Activated CD4-positive, alpha-beta memory T cell treated with anti-CD3 and anti-CD28 coated beads for 36 hours (primary cell): Measurements from ENCODE around the gene TBC1D20. TPM values are rescaled to one million over a fixed set of nuclear protein-coding genes. Genes with fewer than 3 reads are reported as not detected.

ENCODE experiments used
- CTCF ChIA-PET: fragments of 350-600 bp; sonication (Branson Sonifier 250); formaldehyde crosslinking; loops from one replicate; lab custom pipeline; 2021; ENCODE audit warnings: antibody characterized with exemption, inconsistent platforms; lab: Charles Lee
- POLR2A ChIA-PET: fragments of 350-600 bp; sonication (Branson Sonifier 250); formaldehyde crosslinking; loops from one replicate; lab custom pipeline; 2021; ENCODE audit warnings: antibody characterized with exemption; lab: Charles Lee
- DNase-seq: peaks from one replicate; pipeline ENCODE4 v3.0.0-alpha.2; 2020
- H3K27ac Mint-ChIP-seq: one replicate; pipeline ENCODE4 v1.8.0; 2021; ENCODE audit warnings: mixed read lengths
- H3K27me3 Mint-ChIP-seq: one replicate; pipeline ENCODE4 v1.8.0; 2021; ENCODE audit warnings: mixed read lengths
- H3K36me3 Mint-ChIP-seq: one replicate; pipeline ENCODE4 v1.8.0; 2021; ENCODE audit warnings: mixed read lengths
- H3K4me1 Mint-ChIP-seq: one replicate; pipeline ENCODE4 v1.8.0; 2021; ENCODE audit warnings: low read depth, mixed read lengths
- H3K4me3 Mint-ChIP-seq: one replicate; pipeline ENCODE4 v1.8.0; 2021; ENCODE audit warnings: mild to moderate bottlenecking, mixed read lengths
- H3K9me3 Mint-ChIP-seq: one replicate; pipeline ENCODE4 v1.8.0; 2021; ENCODE audit warnings: mixed read lengths
- intact Hi-C: fragments of 100-400 bp; cut with micrococcal nuclease; formaldehyde crosslinking; loops from one replicate; pipeline ENCODE4 v1.15.1; 2023
- total RNA-seq, 2 experiments: library from RNA; stranded (reverse); gene quantifications; one replicate each; pipeline ENCODE4 v1.2.3, GENCODE V29; 2021

Gene TBC1D20
- total RNA-seq, 2 experiments from 2014 or later, result 18.8 to 20.4 TPM

DNA sequence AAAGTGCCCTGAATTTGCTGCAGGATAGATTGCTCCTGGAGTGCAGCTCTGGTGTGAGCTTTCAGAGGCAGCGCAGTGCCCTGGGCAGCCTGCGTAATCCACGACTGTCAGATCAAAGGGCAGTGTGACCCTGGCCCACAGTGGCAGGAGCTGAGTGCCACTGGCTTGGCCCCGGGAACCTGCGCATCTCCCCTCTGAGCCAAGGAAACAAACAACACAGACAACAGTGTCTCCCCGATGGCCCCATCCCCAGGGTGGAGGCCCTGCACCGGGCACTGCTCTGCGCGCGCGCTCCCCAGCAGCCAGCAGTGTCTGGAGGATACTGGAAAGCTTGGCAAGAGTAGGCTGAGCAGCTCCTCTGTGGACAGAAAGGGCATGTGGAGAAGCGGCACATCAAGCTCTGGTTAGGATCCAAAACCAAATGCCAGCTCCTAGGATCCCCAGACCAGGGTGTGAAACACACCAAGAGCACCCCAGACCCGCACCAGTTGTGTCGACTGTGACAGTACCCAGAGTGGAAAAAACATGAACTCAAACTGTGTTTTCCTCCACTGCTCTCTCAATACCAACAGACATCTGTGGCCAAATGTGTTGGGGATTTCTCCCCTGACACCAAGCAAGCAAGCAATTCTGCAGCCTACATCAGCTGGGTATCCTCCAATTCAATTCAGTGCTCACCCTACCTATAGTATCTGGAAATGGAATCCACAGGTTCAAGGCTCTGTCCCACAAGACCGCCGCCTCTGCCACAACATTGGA is 27.5 kb downstream of the TBC1D20 start:
- Mint-ChIP-seq H3K36me3 (peaks cover 55% of the 10 kb centered on the region), H3K27me3 (no peaks in the 10 kb centered on the region), H3K9me3 (no peaks in the 10 kb centered on the region), H3K4me3 (no peak overlapping the region), H3K4me1 (peaks cover 66% of the 10 kb centered on the region), H3K27ac (peak overlapping the region; percentile 91)
- DNase-seq, result no peak
- intact Hi-C loops, result loop anchor here (5.0 kb wide), 1 partner anchor 53 kb away; the partner anchor contains the start of gene TRIB3
- ChIA-PET CTCF (interaction anchor here (1.0 to 1.8 kb wide), 4 partner anchors 15 to 80 kb away, joined by 3 to 5 read pairs (median 4); no protein-coding TSS in a partner anchor), POLR2A (interaction anchor here (0.7 kb wide), 1 partner anchor 32 kb away, joined by 3 read pairs; no protein-coding TSS in a partner anchor)

DNA sequence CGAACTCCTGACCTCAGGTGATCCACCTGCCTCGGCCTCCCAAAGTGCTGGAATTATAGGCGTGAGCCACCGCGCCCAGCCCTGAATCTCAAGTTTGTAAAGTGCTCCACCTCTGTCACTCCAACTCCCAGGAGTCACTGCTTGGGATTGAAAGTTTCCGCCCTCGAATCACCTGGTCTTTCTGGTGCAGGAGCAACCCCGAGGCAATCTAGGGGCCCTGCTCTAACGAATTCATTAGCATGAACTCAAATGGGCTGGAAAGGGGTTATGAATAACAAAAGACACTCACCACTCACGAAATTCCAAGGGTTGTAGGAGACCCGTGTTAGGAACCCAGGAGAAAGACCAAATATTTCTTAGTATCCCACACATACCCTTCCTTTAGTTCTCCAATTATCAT is 28.1 kb downstream of the TBC1D20 start:
- intact Hi-C loops, result loop anchor here (5.0 kb wide), 1 partner anchor 52 kb away; the partner anchor contains the start of gene TRIB3
- H3K36me3 Mint-ChIP-seq, result peaks cover 49% of the 10 kb centered on the region
- no peaks in the 10 kb centered on the region for H3K9me3 Mint-ChIP-seq
- ChIA-PET POLR2A (interaction anchor here (0.7 kb wide), 1 partner anchor 31 kb away, joined by 3 read pairs; no protein-coding TSS in a partner anchor), CTCF (no interaction called here)
- no peaks in the 10 kb centered on the region for H3K27me3 Mint-ChIP-seq
- peak overlapping the region; percentile 91 for H3K27ac Mint-ChIP-seq
- H3K4me1 Mint-ChIP-seq, result peaks cover 60% of the 10 kb centered on the region
- peak overlapping the region; percentile 23 for H3K4me3 Mint-ChIP-seq
- no peak for DNase-seq

DNA sequence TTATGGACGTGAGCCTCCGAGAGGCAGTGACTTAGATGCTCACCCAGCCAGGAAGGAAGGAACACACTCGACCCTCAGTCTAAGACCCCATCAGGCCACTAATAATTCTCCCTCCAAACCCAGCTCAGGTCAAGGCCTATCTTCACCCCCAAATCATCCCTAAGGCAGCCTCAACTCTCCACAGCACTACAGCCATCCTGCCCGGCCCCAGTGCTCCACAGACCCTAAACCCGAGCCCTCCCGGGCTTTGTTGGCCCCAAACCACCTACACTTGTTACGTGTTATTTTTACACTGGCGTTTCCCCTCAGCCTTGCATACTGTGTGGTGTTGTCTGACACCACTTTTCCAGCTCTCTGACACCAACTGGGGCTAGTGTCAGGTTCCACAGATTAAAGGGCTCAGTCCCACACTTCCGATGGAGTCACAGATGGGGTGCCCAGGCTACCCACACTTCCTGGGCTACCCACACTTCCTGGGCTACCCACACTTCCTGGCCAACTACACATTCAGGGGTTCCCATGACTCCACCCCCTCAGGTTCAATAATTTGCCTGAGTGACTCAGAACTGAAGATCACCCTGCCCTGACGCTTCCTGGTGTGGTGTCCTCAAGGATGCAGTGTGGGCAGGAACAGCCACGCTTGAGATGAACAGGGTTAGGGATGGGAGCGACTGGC is 28.9 kb downstream of the TBC1D20 start:
- intact Hi-C loops, result loop anchor here (1.0 to 5.0 kb wide), 4 partner anchors 25 to 51 kb away; partner anchors contain the start of genes RBCK1, TBC1D20 and TRIB3
- no peaks in the 10 kb centered on the region for H3K27me3 Mint-ChIP-seq
- CTCF ChIA-PET, result interaction anchor here (1.2 kb wide), 1 partner anchor 78 kb away, joined by 6 read pairs; no protein-coding TSS in a partner anchor
- H3K9me3 Mint-ChIP-seq, result no peaks in the 10 kb centered on the region
- peak overlapping the region; percentile 91 for H3K27ac Mint-ChIP-seq
- H3K4me1 Mint-ChIP-seq, result peaks cover 52% of the 10 kb centered on the region
- H3K36me3 Mint-ChIP-seq, result peaks cover 48% of the 10 kb centered on the region
- POLR2A ChIA-PET, result interaction anchor here (1.2 to 1.9 kb wide), 2 partner anchors 26 to 51 kb away, joined by 3 to 6 read pairs; no protein-coding TSS in a partner anchor
- peak overlapping the region; percentile 14 for H3K4me3 Mint-ChIP-seq
- DNase-seq, result peak; percentile 85

DNA sequence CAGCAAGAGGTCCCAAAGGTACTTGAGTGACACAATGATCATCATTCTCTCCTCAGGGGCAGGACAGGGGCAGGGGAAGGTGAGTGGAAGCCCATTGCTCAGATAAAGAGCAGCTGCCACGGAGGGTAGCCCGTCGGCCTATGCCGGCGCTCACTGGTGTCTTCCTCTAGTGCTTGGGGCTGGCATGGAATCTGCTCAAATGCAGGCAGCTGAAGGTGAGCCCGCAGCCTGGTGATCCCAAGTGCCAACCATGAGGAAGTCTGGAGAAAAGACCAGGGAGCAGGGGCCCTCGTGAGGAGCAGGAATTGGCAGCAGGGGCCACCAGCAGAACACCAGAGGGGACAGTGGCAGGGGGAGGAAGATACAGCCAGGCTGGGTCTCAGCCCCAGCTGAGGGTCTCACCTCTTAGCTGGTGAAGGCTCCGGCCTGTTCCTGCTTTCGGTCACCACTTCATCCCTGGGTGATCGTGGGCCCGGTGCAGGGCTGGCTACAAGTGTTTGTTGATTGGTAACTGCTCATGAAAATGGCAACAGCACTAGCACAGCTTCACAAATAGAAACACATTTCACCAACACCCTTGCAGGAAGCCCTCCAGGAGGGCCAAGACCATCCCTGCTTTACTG is 29.5 kb downstream of the TBC1D20 start:
- POLR2A ChIA-PET, result interaction anchor here (1.2 to 1.9 kb wide), 2 partner anchors 25 to 51 kb away, joined by 3 to 6 read pairs; no protein-coding TSS in a partner anchor
- peaks cover 46% of the 10 kb centered on the region for H3K4me1 Mint-ChIP-seq
- H3K9me3 Mint-ChIP-seq, result no peaks in the 10 kb centered on the region
- CTCF ChIA-PET, result interaction anchor here (1.2 to 1.5 kb wide), 3 partner anchors 13 to 77 kb away, joined by 4 to 6 read pairs (median 5); no protein-coding TSS in a partner anchor
- intact Hi-C loops, result loop anchor here (1.0 to 5.0 kb wide), 4 partner anchors 24 to 50 kb away; partner anchors contain the start of genes RBCK1, TBC1D20 and TRIB3
- H3K36me3 Mint-ChIP-seq, result peaks cover 49% of the 10 kb centered on the region
- no peak for DNase-seq
- no peaks in the 10 kb centered on the region for H3K27me3 Mint-ChIP-seq
- peak overlapping the region; percentile 91 for H3K27ac Mint-ChIP-seq
- peak overlapping the region; percentile 14 for H3K4me3 Mint-ChIP-seq

DNA sequence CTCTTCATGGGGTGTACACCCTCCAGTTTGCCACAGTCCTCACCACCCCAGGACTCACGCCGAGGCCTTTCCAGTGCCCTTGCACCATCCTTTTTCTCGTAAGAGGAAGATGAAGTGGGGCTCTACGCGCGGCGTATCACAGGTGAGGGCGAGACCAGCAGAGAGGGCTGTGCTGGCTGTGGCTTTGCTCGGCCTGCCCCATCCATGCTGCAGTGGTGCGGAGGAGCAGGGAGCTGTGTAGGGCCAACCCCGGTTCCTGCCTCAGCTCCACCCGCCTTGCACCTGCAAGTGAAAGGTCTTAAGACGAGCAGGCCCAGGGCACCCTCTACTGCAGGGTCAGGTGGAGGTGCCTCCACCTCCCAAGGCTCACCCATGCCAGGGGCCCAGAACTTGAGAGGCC is 30.1 kb downstream of the TBC1D20 start:
- no peak for DNase-seq
- CTCF ChIA-PET, result interaction anchor here (0.7 to 1.5 kb wide), 6 partner anchors 14 to 86 kb away, joined by 3 to 10 read pairs (median 4); no protein-coding TSS in a partner anchor

DNA sequence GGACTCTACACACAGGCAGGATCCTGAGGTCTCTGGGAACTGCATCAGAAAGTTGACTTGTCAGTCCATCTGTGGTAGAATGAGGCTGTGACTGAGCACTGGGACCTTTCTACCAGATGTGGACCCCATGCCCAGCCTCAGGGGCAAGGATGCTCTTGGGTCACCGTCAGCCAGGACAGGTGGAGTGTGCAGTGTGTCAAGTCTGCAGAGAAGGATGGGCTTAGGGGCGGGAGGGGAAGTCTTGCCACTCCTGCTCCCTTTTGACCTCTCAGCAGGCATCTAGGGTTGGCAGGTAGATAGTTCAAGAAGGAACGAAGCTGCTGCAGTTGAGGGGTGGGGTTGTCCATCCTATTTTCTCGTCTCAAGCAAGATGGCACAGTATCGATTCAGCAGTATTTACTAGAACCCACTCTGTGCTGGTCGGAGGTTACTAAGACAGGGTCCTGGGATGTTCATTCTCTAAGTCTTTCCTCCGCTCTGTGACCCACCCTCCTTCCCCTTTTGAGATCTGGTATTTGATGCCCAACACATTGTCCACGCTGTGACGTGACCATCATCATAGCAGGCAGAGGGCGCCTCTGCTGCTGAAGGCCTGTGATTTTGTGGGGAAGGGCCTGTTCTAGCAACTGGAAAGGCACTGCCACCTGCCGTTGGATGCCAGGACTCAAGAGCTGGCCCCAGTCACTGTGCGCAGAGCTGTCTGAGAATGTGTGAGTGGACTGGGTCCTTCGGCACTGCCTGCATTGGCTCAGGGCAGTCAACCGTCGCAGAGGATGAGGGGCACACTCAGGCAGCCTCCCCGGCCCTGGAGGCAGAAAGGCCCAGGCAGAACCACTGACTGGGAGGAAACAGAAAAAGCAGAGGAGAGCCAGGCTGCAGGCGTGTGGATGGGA is 31.1 kb downstream of the TBC1D20 start:
- Mint-ChIP-seq H3K4me1 (peaks cover 43% of the 10 kb centered on the region), H3K27me3 (no peaks in the 10 kb centered on the region), H3K9me3 (no peaks in the 10 kb centered on the region), H3K36me3 (peaks cover 39% of the 10 kb centered on the region), H3K4me3 (no peak overlapping the region), H3K27ac (peak overlapping the region; percentile 91)
- peak; percentile 65 for DNase-seq
- CTCF ChIA-PET, result interaction anchor here (0.6 to 1.5 kb wide), 11 partner anchors 8 to 85 kb away, joined by 3 to 10 read pairs (median 4); no protein-coding TSS in a partner anchor
- intact Hi-C loops, result loop anchor here (1.0 to 5.0 kb wide), 2 partner anchors 49 to 77 kb away; partner anchors contain the start of gene TRIB3
- POLR2A ChIA-PET, result interaction anchor here (0.5 to 1.9 kb wide), 2 partner anchors 17 to 49 kb away, joined by 3 to 6 read pairs; no protein-coding TSS in a partner anchor

More for the DNA sequence above, 30.1 kb downstream of the TBC1D20 start:
- POLR2A ChIA-PET, result interaction anchor here (1.2 to 1.9 kb wide), 2 partner anchors 25 to 50 kb away, joined by 3 to 6 read pairs; no protein-coding TSS in a partner anchor
- Mint-ChIP-seq H3K36me3 (peaks cover 45% of the 10 kb centered on the region), H3K27ac (peak overlapping the region; percentile 91), H3K27me3 (no peaks in the 10 kb centered on the region), H3K4me1 (peaks cover 42% of the 10 kb centered on the region), H3K9me3 (no peaks in the 10 kb centered on the region), H3K4me3 (no peak overlapping the region)
- intact Hi-C loops, result loop anchor here (2.0 to 5.0 kb wide), 3 partner anchors 23 to 50 kb away; partner anchors contain the start of genes RBCK1 and TRIB3

DNA sequence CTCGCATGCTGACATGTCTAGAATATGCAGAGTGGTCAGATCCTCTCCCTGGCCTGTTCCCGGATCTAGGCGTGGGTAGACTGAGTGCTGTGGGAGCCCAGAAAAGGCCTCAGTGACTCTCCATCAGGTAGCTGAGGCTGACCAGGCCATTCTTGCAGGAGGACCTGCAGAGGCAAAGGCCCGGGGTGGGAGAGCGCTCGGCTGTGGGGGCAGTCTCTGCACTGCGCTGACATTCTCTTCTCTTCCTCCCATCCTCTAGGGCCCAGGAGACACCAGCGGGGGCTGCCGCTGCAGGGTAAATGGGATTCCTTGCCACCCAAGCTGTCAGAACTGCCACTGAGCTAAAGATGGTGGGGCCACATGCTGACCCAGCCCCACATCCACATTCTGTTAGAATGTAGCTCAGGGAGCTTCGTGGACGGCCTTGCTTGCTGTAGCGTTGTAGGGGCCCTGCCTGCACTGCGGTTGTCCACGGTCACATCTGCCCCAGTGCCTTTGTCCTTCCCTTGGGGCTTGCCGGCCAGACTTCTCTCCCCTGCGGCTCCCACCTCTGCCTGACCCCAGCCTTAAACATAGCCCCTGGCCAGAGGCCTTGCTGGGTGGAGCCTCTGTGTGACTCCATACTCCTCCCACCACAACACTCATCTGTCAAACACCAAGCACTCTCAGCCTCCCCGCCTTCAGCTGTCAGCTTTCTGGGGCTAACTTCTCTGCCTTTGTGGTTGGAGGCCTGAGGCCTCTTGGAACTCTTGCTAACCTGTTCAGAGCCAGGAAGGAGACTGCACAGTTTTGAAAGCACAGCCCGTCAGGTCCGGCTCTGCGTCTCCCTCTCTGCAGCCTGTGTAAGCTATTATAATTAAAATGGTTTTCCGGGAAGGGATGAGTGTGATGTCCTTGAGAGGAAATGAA is 32.0 kb downstream of the TBC1D20 start:
- H3K27me3 Mint-ChIP-seq, result no peaks in the 10 kb centered on the region
- H3K9me3 Mint-ChIP-seq, result no peaks in the 10 kb centered on the region
- ChIA-PET CTCF (interaction anchor here (0.9 to 1.4 kb wide), 3 partner anchors 10 to 76 kb away, joined by 3 to 8 read pairs (median 3); no protein-coding TSS in a partner anchor), POLR2A (interaction anchor here (1.2 kb wide), 1 partner anchor 8 kb away, joined by 3 read pairs; no protein-coding TSS in a partner anchor)
- H3K36me3 Mint-ChIP-seq, result peaks cover 32% of the 10 kb centered on the region
- H3K4me3 Mint-ChIP-seq, result no peak overlapping the region
- no peak for DNase-seq
- peaks cover 41% of the 10 kb centered on the region for H3K4me1 Mint-ChIP-seq
- H3K27ac Mint-ChIP-seq, result peak overlapping the region; percentile 14
- intact Hi-C loops, result loop anchor here (5.0 kb wide), 1 partner anchor 48 kb away; the partner anchor contains the start of gene TRIB3

DNA sequence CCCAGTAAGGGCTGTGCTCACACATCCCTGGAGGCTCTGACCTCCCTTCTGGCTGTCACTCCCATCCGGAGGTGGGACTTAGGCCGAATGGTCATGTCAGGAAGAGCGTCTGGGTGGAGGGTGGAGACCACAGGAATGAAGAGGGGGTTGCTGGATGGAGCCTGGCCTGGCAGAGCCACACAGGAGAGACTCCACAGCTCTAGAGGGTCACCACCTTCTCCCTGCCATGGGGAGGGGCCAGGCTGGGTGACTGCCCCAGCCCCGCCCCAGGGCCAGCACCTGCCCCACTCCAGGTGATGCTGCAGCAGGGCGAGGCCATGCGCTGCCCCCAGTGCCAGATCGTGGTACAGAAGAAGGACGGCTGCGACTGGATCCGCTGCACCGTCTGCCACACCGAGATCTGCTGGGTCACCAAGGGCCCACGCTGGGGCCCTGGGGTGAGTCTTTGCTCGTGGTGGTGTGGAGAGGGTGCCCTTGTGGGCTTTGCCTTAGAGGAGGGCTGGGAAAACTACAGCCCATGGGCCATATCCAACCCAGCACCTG is 33.6 kb downstream of the TBC1D20 start:
- Mint-ChIP-seq H3K27me3 (no peaks in the 10 kb centered on the region), H3K27ac (no peak overlapping the region), H3K36me3 (peaks cover 35% of the 10 kb centered on the region), H3K4me1 (peaks cover 26% of the 10 kb centered on the region), H3K9me3 (no peaks in the 10 kb centered on the region), H3K4me3 (no peak overlapping the region)
- POLR2A ChIA-PET, result no interaction called here
- intact Hi-C loops, result no loop called here
- CTCF ChIA-PET, result no interaction called here
- DNase-seq, result no peak

DNA sequence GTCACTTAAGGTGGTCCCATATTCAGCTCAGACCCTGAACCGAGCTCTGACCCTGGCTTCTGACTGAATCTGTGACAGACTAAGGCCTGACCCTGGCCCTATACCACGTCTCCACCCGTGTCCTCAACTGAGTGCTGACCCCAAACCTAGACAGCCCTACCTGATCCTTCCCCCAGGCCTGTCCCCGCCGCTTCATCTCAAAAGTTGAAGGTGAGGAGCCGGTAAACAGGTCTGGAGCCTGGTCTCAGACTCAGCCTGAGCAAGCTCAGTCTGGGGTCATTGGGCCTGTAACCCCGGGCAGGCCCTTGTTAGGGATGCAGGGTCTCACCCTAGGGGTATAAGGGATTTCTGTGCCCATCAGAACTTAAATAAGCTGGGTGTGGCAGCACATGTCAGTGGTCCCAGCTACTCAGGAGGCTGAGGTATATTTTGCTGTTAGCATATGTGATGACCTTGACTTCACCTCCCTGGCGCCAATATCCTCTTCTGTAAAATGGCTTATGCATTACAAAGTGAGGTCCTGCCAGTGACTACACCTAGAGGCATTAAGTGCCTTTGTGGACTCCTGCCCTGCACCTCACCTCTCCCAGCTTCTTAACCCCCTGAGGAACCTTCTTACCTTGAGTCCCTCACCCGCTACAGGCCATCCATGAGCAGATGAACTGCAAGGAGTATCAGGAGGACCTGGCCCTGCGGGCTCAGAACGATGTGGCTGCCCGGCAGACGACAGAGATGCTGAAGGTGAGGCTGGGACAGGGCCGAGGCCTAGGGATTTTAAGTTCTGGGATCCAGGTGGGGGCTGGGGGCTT is 34.3 kb downstream of the TBC1D20 start:
- ChIA-PET CTCF (no interaction called here), POLR2A (no interaction called here)
- Mint-ChIP-seq H3K27ac (no peak overlapping the region), H3K36me3 (peaks cover 32% of the 10 kb centered on the region), H3K4me3 (no peak overlapping the region), H3K4me1 (peaks cover 19% of the 10 kb centered on the region), H3K27me3 (no peaks in the 10 kb centered on the region), H3K9me3 (no peaks in the 10 kb centered on the region)
- intact Hi-C loops, result no loop called here
- DNase-seq, result no peak
